Renal cortex interstitium (tissue), 11 donors: ENCODE data around the gene R3HDM2. TPM values are rescaled to one million over a fixed set of nuclear protein-coding genes. Genes with fewer than 3 reads are reported as not detected.

Source experiments
- DNase-seq, 11 donors: peaks; one replicate each; pipeline ENCODE4 v3.0.0-alpha.2; 2013; ENCODE audit warnings: low read depth in 9 of 11, low spot score in 4 of 11; ENCODE audit errors: extremely low read depth in 1 of 11
- polyA plus RNA-seq, 3 donors: library from polyadenylated mRNA; unstranded; fragments of 120-200 nt; gene quantifications; one replicate each; pipeline ENCODE4 v1.2.1, GENCODE V29; 2013; ENCODE audit not compliant: insufficient read length in 3 of 3

The R3HDM2 gene
- polyA plus RNA-seq, 3 donors: 62.4 to 109 (median 81.4) TPM

DNA sequence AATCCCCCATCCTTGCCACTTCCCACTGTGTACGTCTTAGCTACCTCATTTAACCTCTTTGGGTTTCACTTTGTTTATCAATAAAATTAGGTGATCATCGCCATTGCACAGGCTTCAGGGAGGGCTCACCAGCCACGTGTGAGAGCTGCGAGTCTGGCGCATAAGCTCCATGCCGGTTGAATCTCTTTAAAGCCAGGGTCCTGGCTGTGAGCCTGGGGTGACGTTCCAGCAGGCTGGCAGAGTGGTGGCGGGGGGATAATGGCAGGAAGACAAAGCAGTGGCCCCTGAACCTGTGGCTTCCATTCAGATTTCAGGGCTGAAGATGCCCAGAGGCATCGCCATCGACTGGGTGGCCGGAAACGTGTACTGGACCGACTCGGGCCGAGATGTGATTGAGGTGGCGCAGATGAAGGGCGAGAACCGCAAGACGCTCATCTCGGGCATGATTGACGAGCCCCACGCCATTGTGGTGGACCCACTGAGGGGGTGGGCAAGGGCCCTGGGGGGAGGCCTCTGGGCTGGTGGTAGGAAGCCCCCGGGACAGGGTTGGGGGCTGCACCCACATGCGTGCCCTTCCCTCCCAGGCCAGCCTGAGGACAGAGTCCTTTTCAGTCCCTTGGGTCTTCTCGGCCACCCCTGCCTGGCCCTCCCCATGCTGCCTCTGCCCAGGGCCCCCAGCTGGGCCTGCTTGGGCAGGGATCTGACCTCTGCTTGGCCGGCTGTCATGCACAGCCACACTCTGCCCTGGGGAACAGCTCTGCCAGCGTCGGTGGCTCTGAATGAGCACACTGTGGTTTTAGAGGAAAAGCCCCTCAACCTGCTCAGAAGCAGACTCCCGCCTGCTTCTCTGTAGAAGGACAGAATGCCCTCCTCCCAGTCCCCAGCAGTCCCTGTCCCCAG, 222.9 kb downstream of the R3HDM2 start:
- no peak for DNase-seq

DNA sequence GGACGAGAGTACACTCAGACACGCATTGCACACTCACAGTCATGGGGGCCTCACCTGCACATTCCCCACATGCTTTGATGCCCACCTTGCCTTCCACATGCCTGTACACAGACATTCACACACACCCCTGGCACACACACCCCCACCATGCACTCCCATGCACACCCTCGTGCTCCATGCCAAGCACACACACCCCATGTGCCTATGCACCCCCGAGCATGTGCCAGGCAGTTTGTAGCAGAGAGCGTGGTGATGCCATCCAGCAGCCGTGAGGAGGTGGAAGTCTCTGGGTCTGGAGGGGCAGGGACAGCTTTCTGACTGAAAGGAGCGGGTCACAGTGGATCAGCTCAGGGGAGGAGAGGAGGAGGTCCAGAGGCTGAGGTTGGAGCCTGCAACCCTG, 224.9 kb downstream of the R3HDM2 start:
- DNase-seq: no peak

DNA sequence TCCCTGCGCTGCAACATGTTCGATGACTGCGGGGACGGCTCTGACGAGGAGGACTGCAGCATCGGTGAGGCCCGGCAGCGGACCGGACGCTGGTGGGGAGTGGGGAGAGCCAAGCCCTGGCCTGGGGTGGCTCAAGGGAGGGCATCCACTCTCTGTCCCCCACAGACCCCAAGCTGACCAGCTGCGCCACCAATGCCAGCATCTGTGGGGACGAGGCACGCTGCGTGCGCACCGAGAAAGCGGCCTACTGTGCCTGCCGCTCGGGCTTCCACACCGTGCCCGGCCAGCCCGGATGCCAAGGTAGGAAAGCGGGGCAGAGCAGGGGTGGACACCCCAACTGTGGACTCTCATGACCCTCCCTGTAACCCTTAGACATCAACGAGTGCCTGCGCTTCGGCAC, 225.7 kb downstream of the R3HDM2 start:
- no peak for DNase-seq

DNA sequence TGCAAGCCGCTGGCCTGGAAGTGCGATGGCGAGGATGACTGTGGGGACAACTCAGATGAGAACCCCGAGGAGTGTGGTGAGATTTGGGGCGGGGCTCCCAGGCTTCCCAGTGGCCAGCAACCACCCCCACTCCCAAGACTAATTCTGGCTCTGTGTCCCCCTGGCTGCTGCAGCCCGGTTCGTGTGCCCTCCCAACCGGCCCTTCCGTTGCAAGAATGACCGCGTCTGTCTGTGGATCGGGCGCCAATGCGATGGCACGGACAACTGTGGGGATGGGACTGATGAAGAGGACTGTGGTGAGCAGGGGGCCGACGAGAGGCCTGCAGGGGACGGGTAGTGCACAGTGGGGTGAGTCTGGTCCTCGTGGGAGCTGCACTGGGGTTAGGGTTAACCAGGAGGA, 226.4 kb downstream of the R3HDM2 start:
- no peak for DNase-seq

DNA sequence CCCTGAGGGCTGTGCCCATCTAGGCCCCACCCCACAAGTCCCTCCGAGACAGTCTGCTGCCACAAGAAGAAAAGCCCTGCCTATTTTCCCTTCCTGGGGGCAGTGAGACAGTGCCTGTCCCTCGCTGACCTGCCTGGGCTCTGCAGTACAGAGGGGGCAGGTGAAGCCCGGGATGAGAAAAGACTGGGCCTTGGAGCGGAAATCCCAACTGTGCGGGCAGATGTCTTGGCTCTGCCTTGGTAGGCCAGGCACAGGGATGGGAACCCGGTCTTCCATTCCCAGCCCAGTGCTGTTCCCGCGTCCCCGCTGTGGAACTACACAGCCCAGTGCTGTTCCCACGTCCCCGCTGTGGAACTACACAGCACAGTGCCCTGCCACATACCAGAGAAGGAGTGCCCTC, 227.1 kb downstream of the R3HDM2 start:
- no peak for DNase-seq

Other genes starting within 250 kb of the R3HDM2 start
- gene NXPH4, start 214.2 kb downstream of the R3HDM2 start, polyA plus RNA-seq: 1 to 10 TPM; 3.0 to 5.6 (median 4.2) TPM
- gene SHMT2, start 201.3 kb downstream of the R3HDM2 start, polyA plus RNA-seq: 10 to 100 TPM; 69.1 to 86.6 (median 77.3) TPM
- gene STAC3, start 179.9 kb downstream of the R3HDM2 start, polyA plus RNA-seq: 1 to 10 TPM; 5.2 to 8.0 (median 6.1) TPM
- gene INHBC, start 3.7 kb upstream of the R3HDM2 start, polyA plus RNA-seq: under 1 TPM; 0.25 to 0.33 (median 0.32) TPM
- gene INHBE, start 24.3 kb upstream of the R3HDM2 start, polyA plus RNA-seq: under 1 TPM; 0.65 to 0.77 (median 0.66) TPM
- 10 to 100 TPM; 16.4 to 22.8 (median 20.3) TPM for gene GLI1, start 28.7 kb upstream of the R3HDM2 start, polyA plus RNA-seq
- 1 to 10 TPM; 2.9 to 3.1 (median 3.0) TPM for gene ARHGAP9, start 48.8 kb upstream of the R3HDM2 start, polyA plus RNA-seq
- gene MARS1, start 57.0 kb upstream of the R3HDM2 start, polyA plus RNA-seq: 100 to 1,000 TPM; 113 to 145 (median 114) TPM
- 10 to 100 TPM; 28.4 to 36.2 (median 31.4) TPM for gene DDIT3, start 89.5 kb upstream of the R3HDM2 start, polyA plus RNA-seq
- gene MBD6, start 91.8 kb upstream of the R3HDM2 start, polyA plus RNA-seq: 100 to 1,000 TPM in 1 of 3 donors, 10 to 100 TPM in 2; 52.7 to 108 (median 65.9) TPM
- 100 to 1,000 TPM; 160 to 172 (median 172) TPM for gene DCTN2, start 116.1 kb upstream of the R3HDM2 start, polyA plus RNA-seq
- gene KIF5A, start 119.0 kb upstream of the R3HDM2 start, polyA plus RNA-seq: under 1 TPM; 0.50 to 0.88 (median 0.76) TPM
- gene PIP4K2C, start 160.1 kb upstream of the R3HDM2 start, polyA plus RNA-seq: 10 to 100 TPM; 36.5 to 42.1 (median 40.0) TPM
- 10 to 100 TPM; 54.5 to 74.5 (median 63.9) TPM for gene DTX3, start 173.8 kb upstream of the R3HDM2 start, polyA plus RNA-seq
- 10 to 100 TPM; 29.8 to 37.5 (median 36.4) TPM for gene ARHGEF25, start 180.4 kb upstream of the R3HDM2 start, polyA plus RNA-seq
- 1 to 10 TPM in 1 of 3 donors, under 1 TPM in 2; 0.84 to 1.3 (median 0.97) TPM for gene B4GALNT1, start 202.2 kb upstream of the R3HDM2 start, polyA plus RNA-seq